ENCODE data around the gene NABP1.

Gene NABP1

DNA sequence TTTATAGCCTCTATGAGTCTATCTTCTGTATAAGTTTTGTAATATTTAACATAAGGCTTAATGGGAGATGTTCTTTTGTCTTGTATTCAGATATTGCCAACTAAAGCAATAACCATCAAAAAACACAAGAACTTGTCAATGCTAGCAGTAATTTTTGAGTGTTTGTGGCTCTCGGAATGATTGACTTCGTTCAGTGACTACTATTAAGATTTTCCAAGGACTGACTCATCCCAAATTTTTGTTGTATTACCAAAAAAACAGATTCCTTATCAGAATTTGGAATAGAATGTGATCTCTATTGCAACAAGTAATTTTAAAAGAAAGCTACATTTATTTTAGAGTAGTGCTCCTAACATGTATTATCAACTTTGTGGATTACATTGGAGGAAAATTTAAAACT lies 8.1 kb downstream of the NABP1 start:
- no peak for DNase-seq

DNA sequence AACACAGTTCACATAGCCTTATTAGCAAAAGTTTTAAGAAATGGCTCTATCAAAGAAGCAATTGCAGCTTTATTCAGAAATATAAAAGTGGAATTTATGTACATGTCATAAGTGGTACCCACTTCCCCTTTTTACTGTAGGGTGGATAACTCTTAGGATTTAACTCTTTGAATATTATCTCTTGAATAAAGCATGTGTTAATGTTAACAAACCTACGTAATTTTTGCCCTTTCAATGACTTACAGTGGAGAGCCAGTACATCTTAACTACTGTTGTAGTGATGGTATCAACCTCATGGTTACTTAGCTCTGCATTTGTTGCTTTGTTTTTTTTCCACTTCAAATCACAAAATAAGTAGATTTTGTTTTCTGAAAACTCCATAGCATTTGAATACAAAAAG lies 8.8 kb downstream of the NABP1 start:
- no peak for DNase-seq

DNA sequence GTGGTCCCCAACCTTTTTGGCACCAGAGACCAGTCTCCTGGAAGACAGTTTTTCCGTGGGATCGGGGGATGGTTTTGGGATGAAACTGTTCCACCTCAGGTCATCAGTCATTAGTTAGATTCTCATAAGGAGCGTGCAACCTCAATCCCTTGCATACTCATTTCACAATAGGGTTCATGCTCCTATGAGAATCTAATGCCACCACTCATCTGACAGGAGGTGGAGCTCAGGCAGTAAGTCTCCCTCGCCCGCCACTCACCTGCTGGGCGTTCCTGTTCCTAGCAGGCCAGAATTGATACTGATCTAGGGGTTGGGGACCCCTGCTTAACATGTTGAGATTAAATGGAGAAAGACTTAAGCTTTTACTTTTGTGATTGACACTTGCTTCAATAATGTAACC lies 9.9 kb downstream of the NABP1 start:
- no peak for DNase-seq

DNA sequence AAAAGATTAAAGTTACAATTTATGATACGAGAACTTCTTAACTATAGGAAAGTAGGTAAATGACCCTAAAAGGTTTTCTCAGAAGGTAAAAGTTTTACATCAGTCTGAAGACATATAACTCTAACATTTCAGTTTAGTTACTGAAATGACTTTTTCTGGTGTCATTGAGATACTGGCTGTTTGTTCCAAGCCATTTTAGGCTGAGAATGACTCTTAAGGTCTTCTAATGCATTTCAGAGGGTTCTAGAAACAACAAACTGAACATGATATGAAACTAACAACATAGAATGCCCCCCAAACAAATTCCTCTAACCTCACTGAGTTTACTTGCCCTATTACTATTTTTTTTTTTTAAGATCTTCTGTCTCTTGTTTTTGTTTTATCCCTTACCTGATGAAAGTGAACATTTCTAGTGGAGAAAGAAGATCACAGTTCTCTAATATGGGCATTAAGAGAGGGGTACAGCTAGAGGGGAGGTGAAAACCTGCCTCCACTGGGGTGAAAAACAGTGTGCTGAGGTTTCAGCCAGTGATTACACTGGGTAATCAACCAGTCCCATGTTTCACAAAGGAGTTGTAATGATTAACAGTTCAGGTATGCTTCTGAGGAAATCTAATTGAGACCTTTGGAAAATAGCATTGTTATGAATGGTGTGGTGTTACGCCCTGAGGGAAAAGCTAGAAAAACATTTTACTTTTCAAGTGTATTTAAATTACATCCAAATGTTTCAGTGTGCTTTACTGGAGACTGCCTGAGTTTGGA lies 11.2 kb downstream of the NABP1 start:
- no peak for DNase-seq

DNA sequence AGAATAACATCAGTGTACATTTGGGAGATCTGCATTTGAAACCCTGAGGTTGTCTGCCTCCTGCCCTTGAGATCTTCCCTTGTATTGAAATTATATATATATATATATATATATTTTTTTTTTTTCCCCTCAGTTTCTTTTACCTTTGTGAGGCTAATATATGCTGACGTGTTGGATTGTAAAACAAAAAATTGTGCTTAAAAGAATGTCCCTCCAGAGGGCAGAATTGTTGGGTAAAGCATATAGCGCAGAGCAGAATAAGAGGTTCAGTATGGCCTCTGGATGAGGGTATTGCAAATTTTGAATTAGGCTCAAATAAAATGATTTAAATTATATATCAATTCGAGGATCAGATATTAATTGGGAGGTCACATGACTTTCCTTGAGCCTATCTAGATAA lies 12.4 kb downstream of the NABP1 start:
- no peak for DNase-seq

DNA sequence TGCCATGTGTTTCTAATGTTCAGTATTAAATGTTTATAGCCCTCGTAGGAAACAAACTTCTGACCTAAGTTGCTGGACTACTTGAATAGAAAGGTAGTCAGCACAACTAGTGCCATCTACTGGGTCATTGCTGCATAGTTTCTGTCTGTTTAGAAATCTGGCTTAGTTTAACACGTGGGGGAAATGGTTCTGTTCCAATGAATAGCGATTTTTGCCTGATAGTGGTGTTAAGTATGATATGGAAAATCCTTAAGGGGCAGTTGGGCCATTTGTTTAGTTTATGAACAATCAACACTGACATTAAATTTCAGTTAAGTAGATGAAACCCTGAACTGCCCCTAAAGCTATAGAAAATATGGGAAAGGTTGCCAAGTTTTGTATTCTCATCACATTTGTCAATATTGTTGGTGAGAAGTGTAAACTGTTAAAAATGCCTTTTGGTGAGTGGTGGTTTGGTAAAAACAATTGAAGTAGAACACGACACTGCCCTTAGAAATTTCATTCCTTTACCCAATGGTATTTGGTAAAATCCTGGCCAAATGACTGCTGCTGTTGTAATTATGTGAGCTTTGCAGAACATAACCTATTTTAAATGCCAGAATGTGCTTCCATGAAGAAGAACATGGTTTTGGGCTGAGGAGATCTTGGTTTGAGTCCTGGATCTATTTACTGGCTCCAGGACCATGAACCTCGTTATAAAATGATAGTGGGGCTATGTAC lies 13.2 kb downstream of the NABP1 start:
- peak; percentile 54 for DNase-seq

DNA sequence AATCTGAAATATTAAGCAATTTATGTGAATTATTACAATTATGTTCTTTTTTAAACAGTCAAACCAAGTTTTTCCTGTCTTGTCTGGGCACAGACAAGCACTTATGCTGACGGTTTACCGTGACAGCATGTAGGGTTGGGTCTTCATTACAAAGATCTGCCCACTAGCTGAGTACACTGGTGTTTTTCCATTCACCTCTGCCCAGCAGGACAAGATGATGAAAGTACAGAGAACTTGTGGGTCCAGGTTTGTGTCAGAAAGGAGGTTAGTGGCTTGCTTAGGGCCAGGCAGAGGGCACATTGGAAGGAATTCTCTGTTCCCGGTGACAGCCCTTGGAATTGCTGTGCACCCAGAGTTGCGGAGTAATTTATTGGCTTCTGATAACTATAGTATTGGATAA lies 14.0 kb downstream of the NABP1 start:
- no peak for DNase-seq

DNA sequence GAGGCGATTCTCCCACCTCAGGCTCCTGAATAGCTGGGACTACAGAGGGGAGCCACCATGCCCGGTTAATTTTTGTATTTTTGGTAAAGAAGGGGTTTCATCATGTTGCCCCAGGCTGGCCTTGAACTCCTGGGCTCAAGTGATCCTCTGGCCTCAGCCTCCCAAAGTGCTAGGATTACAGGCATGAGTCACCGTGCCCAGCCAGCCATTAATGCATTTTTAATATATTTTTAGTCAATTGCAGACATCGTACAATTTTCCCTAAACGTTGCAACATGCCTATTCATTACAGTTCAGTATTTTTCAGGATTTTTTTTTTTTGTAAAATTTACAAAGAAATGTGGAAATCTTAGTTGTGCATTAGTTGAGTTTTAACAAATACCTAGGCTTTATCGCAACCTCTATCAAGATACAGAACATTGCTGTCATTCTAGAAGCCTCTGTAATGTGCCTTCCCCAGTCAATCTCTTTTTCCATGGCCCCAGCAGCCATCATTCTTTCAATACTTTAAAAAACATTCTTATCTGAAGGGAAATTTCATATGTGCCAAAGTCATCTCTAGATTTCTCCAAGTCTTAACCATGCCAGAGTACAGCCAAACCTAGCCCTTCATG lies 14.7 kb downstream of the NABP1 start:
- no peak for DNase-seq

DNA sequence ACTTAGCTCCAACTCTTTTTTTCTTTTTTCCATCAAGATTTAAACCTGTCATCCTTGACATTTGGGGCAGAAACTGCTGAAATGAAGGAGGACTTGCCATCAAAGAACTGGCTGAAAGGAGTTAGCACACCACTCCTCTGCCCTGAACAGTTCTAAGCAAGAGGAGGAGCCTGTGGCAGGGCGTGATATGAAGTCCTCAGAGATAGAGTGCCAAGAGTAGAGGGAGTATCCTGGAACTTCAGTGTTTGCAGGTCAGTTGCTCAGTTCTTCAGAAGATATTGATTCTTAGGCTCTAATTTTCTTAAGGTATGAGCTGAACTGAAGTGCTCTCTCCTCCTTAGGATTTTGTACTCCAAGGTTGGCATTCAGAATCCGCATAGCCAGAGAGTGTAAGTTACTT lies 15.2 kb downstream of the NABP1 start:
- no peak for DNase-seq

DNA sequence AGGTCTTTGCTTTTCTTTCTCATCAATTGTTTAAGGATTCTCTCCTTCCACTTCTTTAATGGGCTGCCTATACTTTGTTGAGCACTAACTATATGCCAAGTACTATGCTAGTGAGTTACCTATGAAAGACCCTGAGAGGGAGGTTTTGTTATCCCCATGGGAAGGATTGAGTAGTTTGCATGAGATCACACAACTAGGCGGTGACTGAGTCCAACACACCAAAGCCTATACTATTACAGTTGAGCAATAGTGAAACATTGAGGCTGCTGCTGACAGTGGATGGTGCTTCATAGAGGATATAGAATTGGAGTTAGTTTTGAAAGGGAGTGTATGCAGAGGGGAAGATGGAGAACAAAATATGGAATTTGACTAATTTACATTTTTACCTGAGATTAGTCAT lies 15.8 kb downstream of the NABP1 start:
- no peak for DNase-seq

DNA sequence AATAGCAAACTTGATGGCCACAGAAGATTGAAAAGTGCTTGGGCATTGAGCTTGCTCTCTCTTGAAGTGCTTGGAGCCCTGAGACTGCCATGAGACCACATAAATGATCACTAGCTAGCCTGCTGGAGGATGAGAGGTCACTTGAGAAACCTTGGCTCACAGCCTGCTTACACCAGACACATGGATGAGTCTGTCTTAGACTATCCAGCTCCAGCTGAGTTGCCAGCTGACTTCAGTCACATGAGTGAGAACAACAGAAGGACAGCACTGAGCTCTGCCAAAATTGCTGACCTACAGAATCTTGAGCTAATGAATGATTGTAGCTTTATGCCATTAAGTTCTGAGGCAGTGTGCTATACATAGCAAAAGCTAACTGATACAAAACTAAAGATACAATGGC lies 18.1 kb downstream of the NABP1 start:
- no peak for DNase-seq

DNA sequence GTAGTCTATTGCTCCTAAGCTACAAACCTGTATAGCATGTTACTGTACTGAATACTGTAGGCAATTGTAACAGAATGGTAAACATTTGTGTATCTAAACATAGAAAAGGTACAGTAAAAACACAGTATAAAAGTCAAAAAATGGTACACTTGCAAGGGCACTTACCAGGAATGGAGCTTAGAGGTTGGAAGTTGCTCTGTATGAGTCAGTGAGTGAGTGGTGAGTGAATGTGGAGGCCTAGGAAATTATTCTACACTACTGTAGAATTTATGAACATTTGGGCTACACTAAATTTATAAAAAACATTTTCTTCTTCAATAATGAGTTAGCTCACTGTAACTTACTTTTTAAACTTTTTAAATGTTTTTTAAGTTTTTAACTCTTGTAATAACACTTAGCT lies 19.0 kb downstream of the NABP1 start:
- DNase-seq, result no peak

DNA sequence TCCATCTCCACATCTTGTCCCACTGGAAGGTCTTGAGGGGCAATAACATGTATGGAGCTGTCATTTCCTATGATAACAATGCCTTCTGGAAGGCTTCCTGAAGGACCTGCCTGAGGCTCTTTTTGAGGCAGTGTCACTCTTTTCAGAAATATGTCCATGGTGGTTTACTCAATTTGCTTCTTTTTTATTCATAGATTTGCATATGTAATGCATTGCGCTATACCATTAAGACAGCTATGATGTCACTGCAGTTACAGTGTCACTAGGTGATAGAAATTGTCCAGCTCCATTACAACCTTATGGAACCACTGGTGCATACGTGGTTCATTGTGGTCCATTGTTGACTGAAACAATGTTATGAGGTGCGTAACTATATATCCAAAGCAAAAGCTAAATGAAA lies 19.9 kb downstream of the NABP1 start:
- no peak for DNase-seq

DNA sequence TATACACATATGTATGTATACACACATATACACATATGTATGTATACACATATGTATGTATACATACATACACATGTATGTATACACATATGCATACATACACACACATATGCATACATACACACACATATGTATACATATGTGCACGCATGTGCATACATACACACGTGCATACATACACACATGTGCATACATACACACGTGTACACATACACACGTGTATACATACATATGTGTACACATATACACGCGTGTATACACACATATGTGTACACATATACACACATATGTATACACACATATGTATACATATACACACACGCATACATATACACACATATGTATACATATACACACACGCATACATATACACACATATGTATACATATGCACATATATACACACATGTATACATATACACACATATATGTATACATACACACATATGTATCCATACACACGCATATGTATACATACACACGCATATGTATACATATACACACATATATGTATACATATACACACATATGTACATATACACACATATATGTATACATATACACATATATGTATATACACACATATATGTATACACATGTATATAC lies 21.5 kb downstream of the NABP1 start:
- no peak for DNase-seq

DNA sequence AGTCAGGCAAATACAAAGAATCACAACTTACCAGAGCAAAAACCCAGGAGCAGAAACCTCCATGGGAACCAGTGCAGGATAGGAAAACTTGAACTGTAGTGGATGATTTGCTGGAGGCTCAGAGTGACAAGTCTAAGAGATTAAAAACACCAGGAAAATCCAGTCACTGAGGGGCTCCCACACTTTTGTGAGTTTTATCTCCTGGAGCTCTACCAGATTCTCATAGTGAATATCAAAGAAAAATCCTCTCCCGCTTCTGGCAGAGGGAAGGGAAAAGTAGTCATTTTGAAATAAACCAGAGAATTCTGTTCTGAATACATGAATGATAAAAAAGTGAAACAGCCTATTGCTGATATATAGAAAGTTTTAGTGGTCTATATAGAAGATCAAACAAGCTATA lies 23.1 kb downstream of the NABP1 start:
- DNase-seq, result no peak

DNA sequence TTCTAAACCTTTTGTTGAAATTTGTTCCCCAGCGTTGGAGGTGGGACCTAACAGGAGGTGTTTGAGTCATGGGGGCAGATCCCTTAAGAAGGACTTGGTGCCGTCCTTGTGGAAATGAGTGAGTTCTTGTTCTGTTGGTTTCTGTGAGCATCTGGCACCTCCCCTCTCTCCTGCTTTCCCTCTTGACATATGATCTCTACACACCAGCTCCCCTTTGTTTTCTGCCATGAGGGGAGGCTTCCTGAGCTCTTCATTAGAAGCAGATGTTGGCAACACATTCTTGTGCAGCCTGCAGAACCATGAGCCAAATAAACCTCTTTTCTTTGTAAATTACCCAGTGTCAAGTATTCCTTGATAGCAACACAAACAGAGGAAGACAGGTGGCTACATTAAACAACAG lies 23.8 kb downstream of the NABP1 start:
- no peak for DNase-seq

DNA sequence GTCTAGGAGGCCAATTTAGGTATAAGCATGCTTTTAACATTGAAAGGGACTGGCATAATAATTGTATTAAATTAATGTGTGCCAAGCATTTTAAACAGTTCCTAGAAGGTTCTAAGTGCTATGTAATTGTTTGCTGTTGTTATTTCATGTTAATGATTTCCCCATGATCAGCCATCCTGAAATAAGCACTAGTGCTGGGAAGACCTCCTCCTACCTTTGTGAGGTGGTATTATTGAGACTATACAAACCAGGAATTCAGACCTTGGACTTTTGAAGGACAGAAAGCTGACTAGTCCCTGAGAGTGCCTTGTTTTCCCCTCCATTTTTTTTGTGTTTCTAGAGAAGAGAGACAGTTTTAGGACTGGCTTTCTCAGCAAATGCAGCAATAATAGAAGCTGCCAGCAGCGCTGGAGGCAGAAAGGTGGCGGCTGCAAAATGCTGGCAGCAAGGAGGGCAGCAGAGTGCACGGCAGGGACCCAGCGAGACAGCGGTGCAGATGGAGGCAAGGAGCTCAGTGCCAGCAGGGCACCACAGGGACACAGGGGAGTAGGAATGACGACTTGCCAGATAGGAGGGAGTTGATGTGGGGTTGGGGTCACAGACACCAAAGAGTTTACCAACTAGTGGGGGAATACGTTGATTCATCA lies 25.3 kb downstream of the NABP1 start:
- DNase-seq, result no peak

DNA sequence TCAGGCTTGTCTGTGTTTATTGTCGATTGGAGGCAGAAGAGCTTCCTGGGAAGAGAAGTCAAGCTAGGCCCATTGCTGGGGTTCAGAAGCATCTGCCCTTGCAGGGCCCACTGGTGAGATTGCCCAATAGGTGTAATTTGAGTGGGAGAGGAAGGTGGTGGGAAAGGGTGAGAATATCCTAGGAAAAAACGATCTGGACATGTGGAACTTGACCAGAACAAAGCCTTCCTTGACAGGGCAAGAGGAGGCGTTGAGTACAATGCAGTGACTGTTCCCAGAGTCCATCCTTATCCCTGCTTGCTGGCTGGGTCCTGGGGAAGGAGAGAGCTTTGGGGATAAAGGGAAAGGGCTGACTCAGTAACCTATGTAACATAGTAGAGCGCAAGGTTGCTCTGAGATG lies 27.1 kb downstream of the NABP1 start:
- DNase-seq, result no peak

DNA sequence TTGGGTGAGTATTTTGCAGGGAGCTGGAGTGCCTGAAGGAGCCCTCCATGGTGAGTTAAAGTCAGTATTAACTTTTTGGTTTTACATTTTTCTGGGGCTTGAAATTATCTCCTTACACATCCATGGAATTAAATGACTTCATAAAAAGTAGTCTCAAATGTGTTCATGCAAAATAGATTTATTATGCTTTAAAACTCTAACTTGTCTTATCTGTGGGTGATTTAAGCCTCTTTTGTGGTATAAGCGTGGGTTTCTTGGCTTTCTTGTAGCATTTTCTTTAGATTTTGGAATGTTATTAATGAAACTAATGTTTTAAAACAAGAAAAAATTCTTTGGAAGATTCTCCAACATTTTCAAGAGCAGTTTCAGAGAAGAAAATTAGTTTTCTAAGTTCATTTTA lies 27.8 kb downstream of the NABP1 start:
- no peak for DNase-seq

DNA sequence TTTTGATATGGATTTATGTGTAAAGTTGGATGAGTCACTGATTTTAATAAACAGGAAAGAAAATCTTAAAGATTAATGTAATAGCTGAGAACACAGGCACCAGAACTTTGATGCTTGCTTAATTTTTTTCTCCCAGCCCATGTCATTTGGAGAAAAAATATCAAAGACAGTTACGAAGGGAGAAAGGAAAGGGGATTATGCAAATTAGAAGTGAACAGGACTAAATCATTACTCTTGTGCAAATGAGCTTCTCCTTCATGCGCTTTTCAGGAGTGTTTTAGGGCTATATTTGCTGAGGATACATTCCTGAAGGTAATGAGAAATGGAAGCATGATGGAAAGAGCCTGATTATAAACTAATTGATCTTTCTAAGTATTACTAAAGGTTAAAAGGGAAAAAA lies 28.9 kb downstream of the NABP1 start:
- no peak for DNase-seq

DNA sequence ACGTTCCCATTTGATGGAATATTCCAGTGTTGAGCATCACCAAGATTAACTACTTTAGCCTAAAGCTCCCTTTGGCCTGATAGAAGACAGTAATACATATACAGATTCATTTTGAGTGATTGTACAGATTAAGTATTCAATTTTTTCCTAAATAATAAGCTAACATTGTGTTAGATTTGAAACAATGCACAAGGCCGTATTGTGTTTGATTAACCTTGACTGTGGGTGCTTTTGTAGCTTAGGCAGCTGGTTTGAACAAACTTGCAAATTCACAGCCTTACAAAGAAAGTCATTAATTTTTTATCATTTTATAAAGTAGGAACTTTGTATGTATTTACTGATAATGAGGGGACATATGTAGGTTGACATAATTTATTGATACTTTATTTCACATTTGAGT lies 29.6 kb downstream of the NABP1 start:
- DNase-seq, result no peak

DNA sequence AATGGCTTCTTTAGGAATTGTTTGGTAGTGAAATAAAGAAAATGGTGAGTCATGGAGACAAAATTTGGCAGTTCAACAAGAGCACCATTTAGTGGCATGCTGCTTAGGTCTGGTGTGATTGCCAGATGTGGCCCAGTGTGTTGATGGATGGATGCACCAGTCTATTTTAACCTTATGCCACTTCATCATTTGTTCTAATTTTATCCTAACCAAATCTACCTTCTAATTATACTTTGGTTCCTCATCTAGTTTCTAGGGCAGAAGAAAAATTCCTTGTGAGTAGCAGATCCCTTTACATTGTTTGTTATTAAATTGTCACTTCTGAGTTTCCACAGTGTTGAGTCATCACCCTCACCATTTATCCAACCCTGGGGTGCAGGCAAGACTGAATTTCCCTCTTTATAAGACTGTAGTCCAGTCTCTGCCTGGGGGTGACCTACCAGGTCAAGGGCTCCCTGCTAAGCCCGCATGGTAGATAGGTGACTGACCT lies 32.5 kb downstream of the NABP1 start:
- no peak for DNase-seq

DNA sequence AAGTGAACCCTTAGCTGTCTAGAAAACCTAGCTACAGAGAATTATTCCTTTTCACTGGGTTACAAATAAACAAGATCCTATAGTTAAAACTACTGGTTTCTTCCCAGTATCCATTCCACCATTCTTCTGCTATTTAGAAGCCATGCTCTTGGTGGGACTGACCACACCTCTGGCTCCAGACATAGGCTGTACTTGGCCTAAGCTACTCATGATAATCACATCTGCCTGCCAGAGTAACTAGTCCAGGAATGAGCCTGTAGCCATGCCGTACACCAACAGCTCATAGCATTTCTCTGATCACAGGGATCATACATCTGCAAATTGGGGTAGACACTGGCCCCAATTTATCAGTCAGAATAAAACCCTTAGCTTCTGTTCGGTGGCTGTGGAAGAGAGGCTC lies 33.7 kb downstream of the NABP1 start:
- DNase-seq, result no peak
